HT-29 (cell line): ENCODE measurements around the gene DAP. TPM values are rescaled to one million over a fixed set of nuclear protein-coding genes. Genes with fewer than 3 reads are reported as not detected.

Experiments
- DNase-seq: peaks from one replicate; pipeline ENCODE4 v3.0.0-alpha.2; 2015; ENCODE audit warnings: low spot score
- total RNA-seq: library from RNA; depleted of rRNA; stranded (reverse); fragments of >200 nt; shearing (Covaris generic); gene quantifications from 2 replicates; pipeline ENCODE4 v1.2.3, GENCODE V29; 2014

The DAP gene
- total RNA-seq, 1 experiment from 2014 or later, result 54.2 TPM

- no peak for DNase-seq
Observed at GRCh38 chr5:10710513-10711128, 50.4 kb downstream of the DAP start.

GRCh38 chr5:10709933-10710332 is 51.1 kb downstream of the DAP start:
- no peak for DNase-seq

DNA sequence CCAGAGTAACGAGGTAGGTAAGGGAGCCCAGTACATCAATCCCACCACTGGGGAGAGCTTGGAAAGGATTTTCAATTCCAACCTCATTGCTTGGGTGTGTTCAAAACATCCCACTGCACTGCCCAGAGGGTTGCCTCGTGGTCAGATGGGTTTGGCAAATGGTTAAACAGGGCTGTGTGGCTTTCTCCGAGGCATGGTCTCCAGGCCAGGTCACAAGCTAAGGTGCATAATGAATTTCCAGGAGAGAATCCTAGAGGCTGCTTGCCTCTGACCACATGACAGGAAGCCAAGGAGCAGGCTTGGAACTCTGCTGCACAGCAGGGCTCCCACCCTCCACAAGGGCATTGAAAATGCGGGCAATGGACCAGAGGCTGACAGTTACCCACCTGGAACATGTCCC is 51.6 kb downstream of the DAP start:
- no peak for DNase-seq

DNA sequence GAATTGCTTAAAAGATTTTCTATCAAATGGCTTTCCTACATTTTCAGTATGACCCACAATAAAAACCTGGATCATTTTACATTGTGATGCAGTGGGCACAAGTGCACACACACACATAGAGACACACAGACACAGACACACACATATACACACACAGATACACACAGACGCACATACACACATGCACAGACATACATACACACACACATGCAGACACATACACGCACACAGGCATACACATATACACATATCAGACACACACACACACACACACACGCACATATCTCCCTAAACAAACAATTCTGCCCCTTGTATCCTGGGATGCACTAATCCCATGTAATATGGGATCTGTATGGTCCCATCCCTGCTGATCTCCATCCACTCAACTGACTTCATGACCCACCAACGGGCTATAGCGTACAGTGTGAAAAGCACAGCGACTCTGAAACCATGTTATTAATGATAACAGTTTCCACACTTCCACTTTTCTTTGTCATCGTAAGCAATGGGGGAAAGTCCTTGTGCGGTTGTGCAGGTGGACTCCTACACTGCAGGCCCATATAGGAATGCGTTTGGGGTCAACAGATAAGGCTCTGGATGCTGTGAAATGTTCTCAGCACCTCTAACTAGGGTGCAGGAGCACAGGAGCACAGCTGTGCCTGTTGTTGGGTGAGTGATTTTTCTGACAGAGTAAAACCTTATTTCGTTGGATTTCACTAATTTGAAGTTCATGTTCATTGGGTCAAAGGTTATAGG is 52.7 kb downstream of the DAP start:
- no peak for DNase-seq

DNA sequence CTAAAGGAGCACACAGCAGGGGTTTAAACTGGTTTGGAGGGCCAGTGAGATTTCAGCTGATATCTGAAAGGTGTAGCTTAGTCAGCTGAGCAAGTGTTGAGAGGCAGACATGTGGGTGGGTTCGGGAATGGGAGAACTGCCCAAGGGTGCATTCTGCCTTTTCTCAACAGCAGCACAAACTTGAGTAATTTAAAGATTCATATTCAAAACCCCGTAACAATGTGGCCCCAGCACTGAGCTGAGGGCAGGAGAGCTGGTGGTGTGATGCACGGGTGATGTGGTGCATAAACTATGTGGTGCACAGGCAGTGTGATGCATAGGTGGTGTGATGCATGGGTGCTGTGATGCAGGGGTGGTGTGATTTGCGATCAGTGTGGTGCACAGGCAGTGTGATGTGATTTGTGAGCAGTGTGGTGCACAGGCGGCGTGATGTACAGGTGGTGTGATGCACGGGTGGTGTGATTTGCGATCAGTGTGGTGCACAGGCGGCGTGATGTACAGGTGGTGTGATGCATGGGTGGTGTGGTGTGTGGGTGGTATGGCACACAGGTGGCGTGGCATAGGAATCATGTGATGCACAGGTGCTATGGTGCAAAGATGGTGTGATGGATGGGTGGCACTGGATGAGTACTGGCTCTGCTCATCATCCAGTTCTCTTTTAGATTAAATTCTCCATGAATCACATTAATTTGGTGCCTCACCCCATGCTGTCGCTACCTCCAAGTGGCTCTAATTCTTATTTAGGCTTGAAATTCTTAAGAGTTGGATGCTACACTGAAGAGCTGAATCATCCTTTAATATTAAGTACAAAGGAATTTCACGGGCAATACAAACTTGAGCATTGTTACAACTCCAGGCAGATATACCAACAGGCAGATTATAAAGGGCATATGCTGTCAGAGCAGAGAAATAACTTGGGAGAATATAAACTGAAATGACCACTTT is 53.6 kb downstream of the DAP start:
- no peak for DNase-seq

GRCh38 chr5:10706326-10706725 is 54.7 kb downstream of the DAP start:
- DNase-seq, result no peak

GRCh38 chr5:10705747-10706146 is 55.3 kb downstream of the DAP start:
- DNase-seq, result no peak

DNA sequence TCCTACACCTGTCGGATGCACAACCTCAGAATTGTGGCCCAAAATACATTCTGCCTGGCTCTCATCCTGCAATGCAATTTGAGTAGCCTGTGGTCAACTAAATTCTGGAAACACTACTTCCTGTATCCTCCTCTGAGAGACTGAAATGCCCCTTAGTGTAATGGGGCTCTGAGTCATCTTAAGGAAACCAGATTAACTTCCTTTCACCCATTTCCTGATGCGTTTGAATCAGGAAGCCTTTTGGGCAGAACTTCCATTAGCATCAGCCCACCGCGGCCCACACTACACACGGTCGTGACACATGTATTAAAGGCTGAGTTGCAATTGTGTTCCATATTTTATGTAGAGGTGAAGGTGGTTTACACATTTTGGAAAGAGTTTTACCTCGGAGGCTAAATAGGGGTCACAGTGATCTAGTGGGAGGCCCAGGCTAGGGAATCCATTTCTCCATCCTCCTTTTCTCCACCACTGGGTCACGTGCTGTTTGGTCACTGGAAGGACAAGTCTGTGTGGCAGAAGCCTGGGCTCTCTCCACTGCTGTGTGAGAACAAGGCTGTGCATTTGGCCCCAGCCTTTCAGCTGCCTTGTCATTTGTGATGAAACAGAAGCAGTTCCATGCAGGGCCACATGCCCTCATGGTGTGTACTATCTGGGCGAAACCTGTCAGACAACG is 55.9 kb downstream of the DAP start:
- peak; percentile 74 for DNase-seq

GRCh38 chr5:10703676-10704075 is 57.4 kb downstream of the DAP start:
- peak; percentile 37 for DNase-seq

DNA sequence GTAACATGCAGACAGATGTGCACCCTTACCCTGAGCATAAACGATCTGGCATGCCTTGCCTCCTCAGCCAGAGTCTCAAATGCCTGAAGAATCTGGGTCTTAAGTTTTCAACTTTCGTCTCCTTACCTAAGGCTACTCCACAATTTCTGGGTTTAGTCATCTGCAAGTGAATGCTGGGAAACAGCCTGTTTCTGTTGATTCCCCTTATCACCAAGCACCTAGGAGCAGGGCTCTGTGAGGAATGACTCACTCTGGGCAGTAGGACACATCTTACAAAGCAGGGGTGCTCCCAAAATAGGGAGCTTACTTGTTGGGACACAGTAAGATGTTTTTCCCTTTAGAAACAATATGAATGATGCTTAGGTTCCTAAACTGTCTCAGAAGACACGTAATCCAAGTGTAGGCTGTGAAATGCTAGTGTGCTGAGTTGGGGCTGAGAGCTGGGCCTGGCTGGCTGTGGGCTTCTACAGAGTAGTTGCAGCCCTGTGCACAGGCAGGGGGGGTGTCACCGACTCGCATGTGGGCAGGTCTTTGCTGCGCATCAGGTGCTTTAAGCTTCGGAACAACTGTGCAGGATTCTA is 58.0 kb downstream of the DAP start:
- DNase-seq, result no peak

DNA sequence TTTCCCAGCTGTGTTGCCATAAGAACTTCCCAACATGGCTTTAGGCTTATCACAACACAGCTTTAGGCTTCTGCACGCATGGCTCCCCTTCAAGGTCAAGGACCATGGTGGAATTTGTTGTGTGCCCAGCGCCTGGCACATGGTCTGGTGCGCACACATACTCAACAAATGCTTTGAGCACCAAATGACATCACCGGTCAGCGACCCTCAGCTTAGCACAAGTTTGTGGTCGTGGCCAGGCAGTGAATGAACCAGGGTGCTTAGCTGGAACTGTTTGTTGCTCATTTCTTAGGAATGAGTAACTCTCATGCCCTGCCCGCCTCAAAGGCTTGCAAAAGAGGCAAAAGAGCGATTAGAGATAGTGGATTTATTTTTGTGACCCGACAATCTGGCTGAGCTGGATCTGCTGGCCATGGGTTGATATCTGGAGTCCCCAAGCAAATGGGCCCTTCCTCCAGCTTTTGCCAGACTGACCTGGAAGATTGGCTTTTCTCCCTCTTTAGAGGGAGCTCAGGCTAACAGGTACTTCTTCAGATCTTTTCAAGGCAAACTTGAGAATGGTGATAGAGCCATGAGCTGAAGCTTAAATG is 58.9 kb downstream of the DAP start:
- peak; percentile 60 for DNase-seq

- DNase-seq, result peak; percentile 76
Observed at GRCh38 chr5:10701567-10702039, 59.4 kb downstream of the DAP start.

GRCh38 chr5:10700516-10700915 is 60.5 kb downstream of the DAP start:
- DNase-seq, result no peak

DNA sequence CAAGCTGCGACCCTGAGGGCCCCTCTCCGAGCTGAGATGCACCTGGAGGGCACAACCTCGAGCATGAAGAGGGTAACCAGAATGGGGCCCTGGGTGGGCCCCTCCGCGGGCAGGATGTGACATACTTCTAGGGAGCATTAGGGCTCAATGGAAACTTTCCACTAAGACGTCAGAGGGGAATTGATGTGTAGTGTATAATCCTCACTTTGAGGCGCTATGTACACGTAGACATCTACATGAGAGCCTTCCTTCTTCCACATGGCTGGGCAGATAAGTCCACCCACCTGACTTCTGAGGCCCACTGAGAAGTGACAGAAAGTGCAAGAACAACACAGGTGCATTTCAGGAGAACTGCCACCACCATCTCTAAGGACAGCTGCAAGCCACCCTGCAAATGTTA is 61.0 kb downstream of the DAP start:
- no peak for DNase-seq

- DNase-seq, result no peak
Observed at GRCh38 chr5:10699281-10699874, 61.7 kb downstream of the DAP start.

- DNase-seq, result no peak
Observed at GRCh38 chr5:10695759-10696543, 65.1 kb downstream of the DAP start.

DNA sequence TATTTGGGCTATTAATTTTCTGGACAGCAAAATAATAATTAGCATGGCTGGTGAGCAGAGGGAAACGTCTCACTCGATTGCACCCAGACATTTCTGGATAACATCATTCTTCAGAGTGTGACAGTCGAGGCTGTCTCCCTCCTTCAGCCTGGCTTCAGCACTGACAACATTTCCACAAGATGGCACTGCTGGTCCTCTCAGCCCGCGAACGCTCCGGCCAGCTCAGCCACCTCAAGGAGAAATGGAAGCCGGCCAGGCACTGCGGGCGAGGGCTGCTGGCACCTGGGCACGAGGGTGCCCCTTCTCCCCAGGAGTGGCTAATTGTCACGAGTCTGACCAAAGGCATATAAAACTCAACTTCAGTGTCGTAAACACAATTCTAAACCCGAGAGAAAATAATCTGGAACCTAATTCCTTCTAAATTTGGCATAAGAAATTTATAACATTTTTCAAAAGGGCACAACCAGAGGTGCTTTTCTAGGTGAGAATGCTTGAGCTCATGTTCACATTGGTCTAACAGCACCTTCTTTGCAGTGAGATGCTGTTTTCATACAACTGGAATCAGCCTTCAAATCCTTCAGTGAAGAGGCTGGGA is 65.9 kb downstream of the DAP start:
- DNase-seq, result peak; percentile 87

DNA sequence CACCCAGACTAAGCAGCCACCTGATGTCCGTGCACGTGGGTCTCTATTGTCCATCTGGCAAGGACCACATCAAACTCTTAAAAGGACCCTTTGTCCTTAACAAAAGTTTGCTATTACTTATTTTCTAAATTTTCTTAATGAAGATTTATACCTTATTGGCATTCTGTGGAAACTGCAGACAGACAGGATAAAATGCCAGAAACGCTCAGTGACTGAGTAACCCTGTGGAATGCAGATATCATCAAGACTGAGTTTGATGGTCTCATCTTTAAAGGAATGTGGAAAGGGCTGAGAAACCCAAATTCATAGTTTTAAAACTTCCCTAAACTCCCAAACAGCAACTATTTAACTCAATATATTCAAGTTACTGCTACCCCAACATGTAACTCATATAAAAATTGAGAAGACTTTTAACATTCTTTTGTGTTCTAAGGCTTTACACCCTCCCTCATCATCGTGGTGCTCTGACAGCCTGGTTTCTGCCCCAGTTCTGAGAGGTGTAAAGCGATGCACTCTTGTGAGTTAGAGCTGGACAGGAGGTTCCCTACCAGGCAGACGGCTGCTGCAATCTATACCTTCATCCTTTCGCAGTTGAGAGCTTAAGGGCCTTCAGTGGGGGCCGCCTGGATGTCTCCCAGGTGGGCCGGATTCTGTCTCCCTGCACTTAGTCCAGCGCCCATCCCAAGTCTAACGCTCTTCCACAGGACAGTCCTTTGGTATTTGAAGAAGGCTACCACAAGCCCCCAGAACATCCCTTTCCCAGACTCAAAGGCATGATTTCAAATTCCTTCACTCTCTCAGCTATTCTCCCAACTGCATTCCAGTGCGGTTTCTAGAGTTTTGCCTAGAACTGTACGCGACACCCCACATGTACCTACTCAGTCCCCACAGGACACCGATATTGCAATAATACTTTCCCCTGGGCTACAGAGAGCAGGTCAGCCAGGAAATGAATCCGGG is 68.9 kb downstream of the DAP start:
- no peak for DNase-seq
